22Rv1 (cell line): ENCODE results near the gene POP4.

Experiments
- CTCF ChIP-seq: fragments of 450-650 bp; IDR thresholded peaks from 2 replicates; pipeline ENCODE4 v1.5.1; 2017; ENCODE audit warnings: mild to moderate bottlenecking
- ZFX ChIP-seq: fragments of 450-650 bp; IDR thresholded peaks from 2 replicates; pipeline ENCODE4 v1.6.1; 2017; ENCODE audit warnings: antibody characterized with exemption, borderline replicate concordance

- TF ChIP-seq CTCF (no peak), ZFX (no peak)
Measured at GRCh38 chr19:29634002-29634401, 27.9 kb downstream of the POP4 start.
